NCI-H2196 treated with DMSO at 0.1 percent for 48 hours (cell line): ENCODE data around the gene SHB.

ENCODE experiments used
- DNase-seq: peaks from one replicate; lab custom pipeline; 2025; ENCODE audit not compliant: unreplicated experiment; lab: John Stamatoyannopoulos, UW

The SHB gene

DNA sequence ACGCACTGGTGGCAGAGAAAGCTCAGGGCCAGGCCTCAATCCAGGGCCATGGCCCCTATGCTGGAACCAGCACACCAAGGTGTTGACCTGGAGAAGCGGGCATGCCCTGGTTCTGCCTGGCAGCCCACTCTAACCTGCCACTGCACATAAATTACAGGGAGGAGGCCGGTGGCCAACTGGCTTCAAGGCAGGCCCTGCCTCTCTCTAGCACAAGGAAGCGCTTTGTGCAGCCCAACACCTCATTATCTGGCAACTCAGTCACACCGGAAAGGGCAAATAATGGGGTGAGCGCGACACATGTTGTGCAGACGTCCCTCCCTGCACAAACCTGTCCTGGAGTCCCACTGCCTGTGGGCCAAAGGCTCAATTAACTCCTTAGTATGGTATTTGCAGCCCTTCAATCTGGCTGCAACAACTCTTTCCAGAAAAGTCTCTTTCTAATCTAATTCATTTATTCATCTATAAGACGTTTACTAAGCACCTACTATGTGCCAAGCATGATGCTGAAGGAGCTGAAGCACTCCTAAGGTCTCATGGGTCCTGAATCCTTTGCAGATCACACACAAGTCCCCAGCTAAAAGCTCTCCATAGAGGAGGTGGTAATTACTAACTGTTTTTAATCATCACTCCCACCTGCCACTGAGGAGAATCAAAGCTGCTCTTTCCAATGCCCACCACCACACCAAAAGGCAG is 24.9 kb downstream of the SHB start:
- no peak for DNase-seq

DNA sequence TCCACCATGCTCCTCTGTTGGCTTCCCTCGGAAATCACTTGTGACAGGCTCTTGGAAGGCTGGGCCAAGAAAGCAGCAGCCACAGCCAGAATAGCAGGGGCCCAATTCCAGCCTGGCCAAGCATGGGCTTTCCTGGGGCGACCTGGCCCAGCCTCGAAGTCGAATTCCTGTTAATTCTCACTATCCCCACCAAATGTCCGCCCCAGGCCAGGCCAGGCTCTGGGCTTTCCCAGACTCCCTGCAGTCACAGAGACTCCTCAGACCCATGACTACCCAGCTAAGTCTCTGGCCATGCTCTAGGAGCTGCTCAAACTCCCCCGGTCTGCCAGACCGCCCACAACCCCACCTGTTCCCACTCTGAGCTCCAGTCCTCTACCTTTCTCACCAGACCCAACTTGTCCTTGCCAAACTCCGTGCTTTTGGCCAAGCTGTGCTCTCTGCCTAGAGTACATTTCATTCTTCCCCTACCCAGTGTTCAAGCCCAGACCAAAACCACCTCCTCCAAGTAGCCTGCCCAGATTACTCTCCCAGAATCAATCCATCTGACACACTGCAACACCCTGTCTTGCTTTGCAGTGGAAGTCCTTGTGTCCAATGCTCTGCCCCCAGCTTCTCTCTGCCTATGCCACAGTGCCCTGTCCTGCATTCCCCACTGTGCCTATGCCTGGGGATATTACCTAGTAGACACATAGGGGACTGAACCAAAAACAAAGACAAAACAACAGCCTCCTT is 26.2 kb downstream of the SHB start:
- DNase-seq: no peak

DNA sequence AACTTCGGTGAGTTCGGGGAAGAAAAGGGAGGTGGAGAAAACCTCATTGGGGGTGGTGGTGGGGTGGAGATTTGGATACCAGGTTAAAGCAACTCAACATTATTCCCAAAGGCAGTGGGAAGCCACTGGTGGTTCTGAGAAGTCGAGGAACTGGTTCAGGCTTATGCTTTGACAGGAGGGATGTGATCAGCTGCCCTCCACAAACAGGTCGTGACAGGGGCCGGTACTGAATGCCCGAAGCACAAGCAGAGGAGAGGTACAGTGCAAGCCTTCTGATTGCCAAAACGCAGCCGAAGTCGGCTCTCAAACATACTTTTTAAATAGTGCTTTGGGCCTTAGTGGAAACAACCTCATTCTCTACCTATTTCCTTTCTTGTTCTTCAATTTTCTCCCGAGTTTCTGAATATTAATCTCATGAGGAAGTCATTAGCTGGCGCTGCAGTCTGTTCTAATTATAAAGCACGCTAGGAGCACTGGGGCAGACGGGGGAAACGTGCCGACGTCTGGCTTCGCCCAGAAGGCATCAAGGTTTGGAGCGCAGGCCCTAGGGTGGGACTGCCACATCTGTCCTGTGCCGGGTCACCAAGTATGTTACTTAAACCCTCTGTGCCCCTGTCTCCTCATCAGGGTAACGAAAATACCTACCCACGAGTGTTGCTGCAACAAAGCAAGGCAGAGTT is 27.3 kb downstream of the SHB start:
- no peak for DNase-seq

DNA sequence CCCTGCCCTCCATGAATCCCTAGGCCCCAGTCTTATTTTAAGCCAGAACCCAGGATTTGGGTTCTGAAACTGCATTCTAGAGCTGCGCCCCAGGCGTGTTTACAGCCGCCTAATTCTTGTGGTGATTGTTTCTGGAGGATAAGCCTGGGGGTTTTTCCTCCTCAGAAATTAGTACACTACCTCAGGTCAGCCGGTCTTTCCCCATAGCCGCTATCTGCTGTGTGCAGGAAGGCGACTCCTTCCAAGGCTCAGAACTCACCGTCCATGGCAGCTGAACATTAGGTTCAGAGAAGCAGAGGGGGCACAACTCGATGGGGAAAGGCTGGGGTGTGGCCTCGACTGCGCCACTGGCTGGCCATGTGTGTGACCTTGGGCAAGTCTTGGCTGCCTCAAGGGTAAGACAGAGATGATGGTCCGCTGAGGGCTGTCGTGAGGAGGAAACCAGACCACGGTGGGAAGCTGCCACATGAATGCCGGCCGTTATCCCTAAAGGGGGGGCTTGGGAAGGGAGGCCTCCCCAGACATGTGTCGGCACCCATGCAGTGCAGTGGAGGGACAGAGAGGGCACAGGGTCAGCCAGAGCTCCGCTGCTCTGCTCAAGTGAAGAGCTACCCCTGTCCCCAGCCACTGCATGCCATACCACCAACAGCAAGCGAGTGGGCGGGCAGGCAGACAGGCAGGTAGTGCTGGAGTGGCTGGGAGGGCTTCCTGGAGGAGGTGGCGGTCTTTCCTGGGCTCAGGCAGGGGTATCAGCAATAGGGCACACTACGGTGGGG is 28.9 kb downstream of the SHB start:
- no peak for DNase-seq

DNA sequence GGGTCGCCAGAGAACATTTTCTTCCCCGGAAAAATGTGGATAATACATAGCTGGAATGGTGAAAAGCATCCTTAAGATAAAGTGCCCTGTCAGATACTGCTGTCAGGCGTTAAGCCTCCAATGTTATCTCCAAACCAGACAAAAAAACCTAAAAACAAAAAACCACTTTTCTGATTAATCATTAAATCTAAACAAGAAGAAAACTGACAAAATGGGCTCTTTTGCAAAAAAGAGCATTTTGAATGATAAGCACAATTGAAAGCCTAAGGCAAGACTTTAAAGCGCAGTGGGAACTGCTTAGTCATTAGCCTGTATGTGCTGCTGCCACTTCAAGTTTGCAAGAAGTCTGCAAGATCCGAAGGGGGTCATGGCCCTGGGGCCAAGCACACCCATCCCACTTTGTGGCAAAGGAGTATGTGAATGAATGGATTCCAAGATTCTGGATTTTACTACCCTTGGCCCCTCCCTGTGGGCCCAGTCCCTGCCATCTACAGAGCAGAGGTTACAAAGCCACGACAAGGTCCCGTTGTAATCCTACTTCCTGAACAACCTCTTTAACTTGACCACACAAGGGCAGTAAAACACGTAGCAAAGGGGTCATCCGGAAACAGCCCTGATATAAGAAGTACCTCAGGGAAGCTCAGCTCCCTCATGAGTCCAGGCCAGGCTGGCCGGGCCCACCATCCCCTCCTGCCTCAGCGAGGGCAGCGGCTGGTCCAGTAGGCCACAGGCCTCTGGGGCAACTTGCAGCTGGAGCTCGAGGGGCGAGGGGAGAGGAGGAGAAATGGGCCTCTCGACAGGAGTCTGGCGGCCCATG is 29.7 kb downstream of the SHB start:
- DNase-seq: no peak

DNA sequence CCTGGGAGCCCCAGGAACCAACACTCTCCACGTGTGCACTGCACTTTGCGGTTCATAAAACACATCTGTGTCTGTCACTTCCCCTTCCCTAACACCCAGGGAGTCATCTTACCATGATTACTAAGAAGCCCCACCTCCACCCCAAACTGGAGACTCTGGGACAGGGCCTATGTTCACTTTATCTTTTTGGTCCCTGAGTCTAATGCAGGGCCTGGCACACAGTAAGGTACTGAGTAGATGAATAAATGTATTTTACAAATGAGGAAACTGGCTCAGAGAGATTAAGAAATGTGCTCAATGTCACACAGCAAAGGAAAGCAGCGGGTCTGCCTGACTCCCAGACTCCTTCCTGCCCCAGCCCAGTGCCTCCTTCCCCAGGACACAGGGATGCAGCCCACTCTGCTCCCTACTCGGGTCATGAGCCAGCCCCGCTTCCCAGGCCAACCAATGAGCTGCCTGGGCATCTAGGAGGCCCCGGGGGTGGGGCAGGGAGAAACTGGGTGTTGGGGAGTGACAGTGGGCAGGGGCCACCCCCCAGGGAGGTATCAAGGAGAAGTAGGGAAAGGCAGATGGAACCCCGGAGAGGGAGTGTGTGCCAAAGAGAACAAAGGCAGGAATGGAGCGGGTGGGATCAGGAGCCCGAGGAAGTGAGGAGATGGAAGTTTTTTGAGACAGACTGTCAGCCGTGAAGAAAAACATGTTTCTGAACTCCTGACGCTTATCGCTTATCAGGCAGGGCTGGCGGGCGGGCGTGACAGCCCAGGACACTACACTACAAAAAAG is 30.5 kb downstream of the SHB start:
- DNase-seq: no peak

DNA sequence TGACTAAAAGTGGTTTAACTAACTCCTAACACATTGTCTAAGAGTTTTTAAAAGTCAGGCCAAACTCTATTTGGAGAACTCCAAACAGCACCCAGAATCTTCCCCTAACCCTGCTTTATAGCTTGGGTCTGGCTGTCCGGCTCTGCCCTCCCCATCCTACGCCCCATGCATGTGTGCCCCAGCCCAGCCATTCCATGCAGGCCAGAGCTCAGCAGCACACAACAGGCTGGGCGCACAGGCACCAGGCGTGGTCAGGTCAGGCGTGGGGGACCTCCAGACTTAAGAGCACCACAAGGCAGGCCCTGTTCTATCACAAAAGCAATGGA is 31.1 kb downstream of the SHB start:
- no peak for DNase-seq

DNA sequence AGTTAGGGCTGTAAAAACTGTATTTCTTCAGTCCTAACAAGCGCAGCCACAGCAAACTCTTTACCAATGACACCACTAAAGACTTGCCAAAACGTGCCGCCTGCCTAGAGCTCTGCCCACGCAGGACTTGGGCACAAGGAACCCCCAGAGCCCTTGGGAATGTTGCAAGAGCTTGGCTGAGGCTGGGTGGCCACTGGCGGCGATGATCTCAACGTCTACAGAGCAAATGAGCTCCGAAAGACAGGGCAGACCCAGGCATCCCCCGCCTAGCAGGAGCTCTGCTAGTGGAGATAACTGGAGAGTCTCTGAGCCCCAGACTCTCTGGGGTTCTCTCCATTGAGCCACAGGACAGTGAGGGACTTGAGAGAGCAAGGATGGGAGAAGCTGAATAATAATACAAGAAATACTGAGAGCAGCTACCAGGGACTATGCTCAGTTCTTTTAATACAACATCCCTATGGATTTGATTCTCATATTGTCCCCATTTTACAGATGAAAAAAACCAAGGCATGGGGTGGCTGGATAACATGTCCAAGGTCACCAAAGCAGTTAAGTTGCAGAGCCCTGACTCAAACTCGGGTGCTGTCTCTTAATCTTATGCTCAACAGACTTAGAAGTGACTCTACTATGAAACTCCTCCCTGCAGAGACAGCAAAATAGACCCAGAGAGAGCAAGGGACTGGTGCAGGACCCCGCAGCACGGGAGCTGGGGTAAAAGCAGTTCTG is 32.5 kb downstream of the SHB start:
- DNase-seq: no peak

DNA sequence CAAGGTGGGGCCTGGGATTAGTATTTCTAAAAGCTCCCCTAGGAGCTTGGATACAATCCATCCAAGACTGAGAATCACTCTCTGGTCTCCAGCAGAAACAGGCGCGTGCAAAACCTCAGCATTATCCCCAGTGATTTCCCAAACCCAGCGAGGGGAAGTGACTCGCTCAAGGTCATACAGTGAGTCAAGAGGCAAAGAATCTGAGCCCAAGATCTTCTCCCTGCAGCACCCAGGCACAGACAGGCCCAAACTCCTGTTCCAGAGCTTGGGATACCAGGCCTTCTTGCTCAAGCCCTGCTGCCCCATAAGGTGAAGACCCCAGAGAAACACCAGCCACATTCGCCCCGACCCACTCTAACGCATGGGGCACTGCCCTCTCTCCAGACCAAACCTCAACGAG is 33.2 kb downstream of the SHB start:
- DNase-seq: no peak

DNA sequence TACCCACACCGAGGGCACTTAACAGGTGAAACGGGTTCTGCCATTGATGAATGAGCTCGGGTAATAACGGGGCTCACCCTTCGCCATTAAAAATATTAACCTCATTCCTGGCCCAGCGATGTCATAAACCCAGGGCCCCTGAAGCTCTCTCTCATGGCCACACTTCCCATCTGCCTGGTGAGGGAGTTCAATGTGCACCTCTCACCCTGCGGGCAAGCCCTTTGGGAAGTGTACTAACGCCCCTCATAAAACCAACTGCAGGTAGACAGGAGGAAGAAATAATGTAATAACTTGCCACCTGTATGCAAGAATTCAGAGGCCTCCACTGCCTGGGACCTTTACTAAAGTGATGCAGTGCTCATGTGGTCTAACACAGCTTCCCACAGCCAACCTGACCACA is 35.1 kb downstream of the SHB start:
- no peak for DNase-seq

DNA sequence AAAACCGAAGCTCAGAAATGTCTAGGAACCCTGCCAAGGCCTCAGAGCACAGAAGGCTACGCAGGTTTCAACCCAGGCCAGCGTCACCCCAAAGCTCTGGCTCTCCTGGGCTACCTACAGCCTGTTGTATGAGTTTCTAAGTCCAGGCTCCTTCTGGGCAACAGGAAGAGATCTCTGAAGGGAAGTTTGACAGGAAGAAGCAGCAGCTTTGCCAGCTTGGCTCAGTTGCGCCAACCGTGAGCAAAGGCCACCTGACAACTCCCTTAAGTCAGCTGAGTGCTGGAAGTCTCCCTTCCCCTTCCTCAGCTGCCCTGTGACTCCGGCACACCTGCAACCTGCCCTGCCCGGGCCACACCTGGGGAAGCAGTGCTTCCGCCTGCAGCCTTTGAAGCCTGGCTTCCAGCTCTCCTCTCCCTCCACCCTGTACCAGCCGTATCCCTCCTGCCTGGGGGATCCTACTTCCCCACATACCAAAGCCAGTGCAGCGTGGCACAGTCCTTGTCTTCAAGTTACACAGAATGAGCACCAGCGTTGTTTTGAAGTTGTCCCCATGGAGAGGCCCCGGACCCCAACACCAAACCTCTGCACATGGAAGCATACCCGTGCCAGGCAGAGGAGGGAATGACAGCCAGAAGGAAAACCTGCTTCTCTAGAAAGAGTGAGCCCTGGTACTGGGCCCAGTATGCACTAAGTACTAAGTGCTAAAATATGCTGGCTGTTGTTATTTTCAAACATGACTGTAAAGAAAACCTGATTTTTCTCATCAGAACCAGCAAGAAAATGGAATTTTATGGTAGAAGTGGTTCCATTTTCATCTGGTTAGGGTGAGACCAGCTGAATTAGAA is 36.5 kb downstream of the SHB start:
- no peak for DNase-seq

DNA sequence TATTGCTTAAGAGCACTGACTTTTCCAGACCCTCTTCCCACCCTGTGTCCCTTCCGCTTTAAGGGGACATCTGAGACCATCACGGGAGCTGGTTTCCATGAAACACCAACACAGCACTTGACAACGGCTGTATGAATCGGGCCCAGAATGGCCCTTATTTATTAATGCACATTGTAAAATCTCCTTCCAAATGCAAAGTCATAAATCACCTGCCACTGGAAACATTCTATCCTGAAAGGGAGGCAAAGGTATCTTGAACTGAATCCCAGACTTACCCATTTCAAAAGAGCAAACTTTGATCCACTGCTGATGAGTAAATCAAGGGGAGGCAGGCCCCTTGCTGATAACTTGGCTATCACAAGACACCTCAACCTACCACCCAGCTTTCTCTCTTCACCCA is 37.4 kb downstream of the SHB start:
- no peak for DNase-seq

DNA sequence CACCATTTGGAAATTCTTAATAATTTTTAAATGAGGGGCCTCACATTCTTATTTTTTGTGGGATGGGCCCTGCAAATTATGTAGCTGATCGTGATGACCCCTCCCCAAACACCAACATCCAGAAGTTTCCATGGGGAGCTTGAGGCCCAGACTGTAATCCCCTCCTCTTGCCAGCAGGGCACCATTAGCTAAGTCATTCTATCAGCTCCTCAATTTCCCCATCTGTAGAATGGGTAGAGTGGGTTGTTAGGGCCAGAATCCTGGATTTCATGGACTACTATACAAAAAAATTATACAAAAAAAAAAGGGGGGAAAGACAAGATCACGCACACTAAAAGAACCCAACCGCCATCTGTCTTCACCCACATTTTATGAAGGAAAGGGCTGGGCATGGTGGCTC is 38.4 kb downstream of the SHB start:
- no peak for DNase-seq

DNA sequence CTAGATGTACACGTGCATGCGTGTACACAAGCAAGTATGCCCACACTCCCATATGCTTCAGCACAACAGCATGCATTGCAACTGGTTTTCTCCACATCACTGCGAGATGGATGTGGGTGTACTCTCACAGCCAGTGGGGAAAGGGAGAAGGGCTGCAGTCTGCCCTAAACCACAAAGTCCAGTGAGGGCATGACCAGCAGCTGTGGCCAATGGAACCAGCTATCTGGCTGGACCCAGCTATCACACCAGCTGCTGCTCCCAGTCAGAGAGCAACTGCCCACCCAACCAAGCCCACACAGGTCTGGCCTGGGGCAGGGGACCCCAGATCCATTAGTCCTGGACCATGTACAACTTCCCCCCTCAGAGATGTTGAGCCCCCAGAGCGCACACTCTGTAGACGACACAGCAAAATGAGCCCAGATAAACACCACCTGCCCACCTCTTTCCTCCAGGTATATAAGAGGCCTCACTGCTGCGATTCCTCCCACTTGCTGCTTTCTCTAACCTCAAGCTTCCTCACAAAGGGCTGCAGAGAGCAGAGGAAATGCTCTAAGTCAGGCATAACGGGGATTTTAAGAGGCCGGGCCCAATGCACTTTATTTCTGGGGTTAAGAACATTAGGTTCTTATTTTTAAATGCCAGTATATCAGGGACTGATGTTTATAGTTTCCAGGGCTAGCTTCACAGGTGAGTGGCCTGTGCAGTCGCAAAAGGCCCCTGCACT is 39.0 kb downstream of the SHB start:
- no peak for DNase-seq

DNA sequence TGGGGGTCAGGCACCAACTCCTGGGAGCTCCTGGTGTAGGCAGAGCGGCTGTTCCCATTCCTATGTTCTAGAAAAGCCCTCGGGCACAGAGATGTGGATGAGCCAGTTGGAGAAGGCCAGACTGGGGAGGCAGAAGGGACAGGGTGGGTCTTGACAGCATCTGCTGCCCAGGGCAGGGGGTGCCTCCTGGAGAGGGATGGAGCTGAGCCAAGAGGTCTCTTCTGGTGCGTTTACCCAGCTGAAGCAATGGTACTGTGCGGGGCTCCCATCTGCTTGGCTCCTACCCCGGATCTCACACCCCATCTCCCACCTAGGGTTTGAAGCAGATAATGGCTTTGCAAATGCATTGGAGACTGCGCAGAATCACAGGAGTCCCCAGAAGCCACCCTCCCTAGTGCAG is 41.3 kb downstream of the SHB start:
- DNase-seq: no peak

DNA sequence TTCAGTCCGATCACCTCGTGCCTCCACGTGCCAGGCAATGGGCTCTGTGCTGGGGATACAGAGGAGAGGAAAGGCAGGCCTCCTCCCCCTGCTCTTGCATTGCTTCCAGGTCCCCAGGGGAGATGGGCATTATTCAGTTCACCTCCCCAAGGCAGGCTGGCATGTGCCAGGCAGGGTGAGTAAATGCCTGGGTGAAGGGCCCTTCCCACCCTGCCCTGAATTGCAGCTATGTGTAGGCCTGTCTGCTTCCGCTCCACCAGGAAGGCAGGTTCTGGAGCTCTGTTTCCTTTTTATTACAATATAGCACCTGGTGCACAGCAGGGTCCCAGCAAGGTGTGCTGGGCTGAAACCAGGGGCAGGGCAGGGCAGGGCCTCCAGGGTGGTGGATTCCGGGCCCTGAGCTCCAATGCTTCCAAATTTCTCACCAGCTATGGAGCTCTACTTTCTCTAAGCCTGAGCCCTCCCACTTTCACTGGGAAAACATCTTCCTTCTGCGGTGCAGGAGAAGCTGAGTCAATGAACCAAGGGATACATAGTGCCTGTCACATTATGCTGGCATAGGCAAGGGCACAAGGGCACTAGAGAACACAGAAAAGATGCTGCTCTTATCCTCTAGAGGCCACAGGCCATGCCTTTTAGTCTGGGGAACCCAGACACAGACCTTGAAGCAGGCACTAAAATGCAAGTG is 42.0 kb downstream of the SHB start:
- DNase-seq: no peak
